ENCODE data around the gene ZFHX2.

The ZFHX2 gene

GRCh38 chr14:23532658-23533057 is 18.9 kb downstream of the ZFHX2 start:
- TF ChIP-seq TAF1 (IDR thresholded peaks at IDR 0.05; ENCODE audit: low read depth) (no peak), CREB1 (IDR thresholded peaks at IDR 0.05; ENCODE audit: low read depth) (no peak)

GRCh38 chr14:23531391-23531790 is 20.2 kb downstream of the ZFHX2 start:
- TF ChIP-seq TEAD4 (IDR thresholded peaks at IDR 0.05) = no peak
- no peak for TF ChIP-seq YY1 (IDR thresholded peaks at IDR 0.05; ENCODE audit: low read depth)
- no peak for TF ChIP-seq RAD21 (IDR thresholded peaks at IDR 0.05; ENCODE audit: low read depth)
- TF ChIP-seq USF1 (IDR thresholded peaks at IDR 0.05) = no peak

- TF ChIP-seq TEAD4 (IDR thresholded peaks at IDR 0.05) (no peak), NFIC (IDR thresholded peaks at IDR 0.05) (no peak), USF1 (IDR thresholded peaks at IDR 0.05) (no peak), FOXM1 (IDR thresholded peaks at IDR 0.05; ENCODE audit: borderline replicate concordance, low read depth) (no peak), CEBPB (IDR thresholded peaks at IDR 0.05) (no peak), RAD21 (IDR thresholded peaks at IDR 0.05; ENCODE audit: low read depth) (no peak), TAF1 (IDR thresholded peaks at IDR 0.05; ENCODE audit: low read depth) (no peak), EGR1 (IDR thresholded peaks at IDR 0.05) (no peak), YY1 (IDR thresholded peaks at IDR 0.05; ENCODE audit: low read depth) (no peak), MAX (IDR thresholded peaks at IDR 0.05) (no peak), CREB1 (IDR thresholded peaks at IDR 0.05; ENCODE audit: low read depth) (no peak), REST (IDR thresholded peaks at IDR 0.05; ENCODE audit: low read depth) (no peak), EP300 (IDR thresholded peaks at IDR 0.05; ENCODE audit: borderline replicate concordance) (no peak), TCF12 (IDR thresholded peaks at IDR 0.05; ENCODE audit: low read depth) (no peak), ZBTB7A (IDR thresholded peaks at IDR 0.05; ENCODE audit: low read depth) (no peak)
Measured at GRCh38 chr14:23530375-23531055, 21.1 kb downstream of the ZFHX2 start.

GRCh38 chr14:23529016-23529415 is 22.5 kb downstream of the ZFHX2 start:
- no peak for TF ChIP-seq TCF12 (IDR thresholded peaks at IDR 0.05; ENCODE audit: low read depth)
- TF ChIP-seq EP300 (IDR thresholded peaks at IDR 0.05; ENCODE audit: borderline replicate concordance) = no peak

- TF ChIP-seq ZBTB7A (IDR thresholded peaks at IDR 0.05; ENCODE audit: low read depth) = no peak
- no peak for TF ChIP-seq CEBPB (IDR thresholded peaks at IDR 0.05)
- TF ChIP-seq RAD21 (IDR thresholded peaks at IDR 0.05; ENCODE audit: low read depth) = no peak
- no peak for TF ChIP-seq EP300 (IDR thresholded peaks at IDR 0.05; ENCODE audit: borderline replicate concordance)
- TF ChIP-seq USF1 (IDR thresholded peaks at IDR 0.05) = no peak
- no peak for TF ChIP-seq TAF1 (IDR thresholded peaks at IDR 0.05; ENCODE audit: low read depth)
Measured at GRCh38 chr14:23528555-23528954, 23.0 kb downstream of the ZFHX2 start.

- no peak for TF ChIP-seq TEAD4 (IDR thresholded peaks at IDR 0.05)
- TF ChIP-seq CREB1 (IDR thresholded peaks at IDR 0.05; ENCODE audit: low read depth) = no peak
- no peak for TF ChIP-seq MAX (IDR thresholded peaks at IDR 0.05)
- TF ChIP-seq EP300 (IDR thresholded peaks at IDR 0.05; ENCODE audit: borderline replicate concordance) = no peak
- no peak for TF ChIP-seq TCF12 (IDR thresholded peaks at IDR 0.05; ENCODE audit: low read depth)
- no peak for TF ChIP-seq REST (IDR thresholded peaks at IDR 0.05; ENCODE audit: low read depth)
- no peak for TF ChIP-seq ZBTB7A (IDR thresholded peaks at IDR 0.05; ENCODE audit: low read depth)
- TF ChIP-seq NFIC (IDR thresholded peaks at IDR 0.05) = no peak
Measured at GRCh38 chr14:23525611-23526010, 26.0 kb downstream of the ZFHX2 start.
